Nucleus accumbens (tissue), 56 donors: ENCODE data around the gene AIFM2.
"Not testable (repeated sequence)": the region's sequence is repeated elsewhere in the genome, so short reads cannot be mapped to it uniquely, and the experiment has no call there.

Source experiments
- DNase-seq, 56 donors: peaks; one replicate each; lab custom pipeline; 2025; lab: John Stamatoyannopoulos, UW

The AIFM2 gene

GRCh38 chr10:70124415-70124814 is 8.2 kb downstream of the AIFM2 start:
- DNase-seq = no peak

DNA sequence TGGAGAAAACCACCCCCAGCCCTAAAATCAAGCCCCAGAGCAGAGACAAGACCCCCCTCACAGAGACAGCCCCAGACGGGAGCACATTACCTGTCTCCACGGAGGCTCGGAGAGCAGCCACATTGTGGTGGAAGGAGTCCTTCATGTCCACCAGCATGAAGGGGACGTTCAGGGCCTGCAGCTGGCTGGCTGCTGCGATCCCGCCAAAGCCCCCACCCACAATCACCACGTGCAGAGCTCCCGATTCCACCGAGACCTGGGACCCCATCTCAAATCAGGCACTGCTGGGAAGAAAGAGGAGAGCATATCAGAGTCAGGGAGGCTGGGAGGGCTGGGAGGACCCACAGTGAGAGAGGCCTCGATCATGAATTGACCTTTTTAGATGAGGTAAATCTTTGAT is 8.8 kb downstream of the AIFM2 start:
- no peak for DNase-seq

GRCh38 chr10:70123166-70123565 is 9.5 kb downstream of the AIFM2 start:
- not testable (repeated sequence) for DNase-seq

GRCh38 chr10:70122742-70123141 is 9.9 kb downstream of the AIFM2 start:
- no peak for DNase-seq

- no peak for DNase-seq
These were observed 11.2 kb downstream of the AIFM2 start for GRCh38 chr10:70121281-70121949.

- DNase-seq = no peak
These were observed 12.2 kb downstream of the AIFM2 start for GRCh38 chr10:70120417-70120816.

- no peak for DNase-seq
These were observed 13.0 kb downstream of the AIFM2 start for GRCh38 chr10:70119623-70120022.

- DNase-seq = no peak
These were observed 13.4 kb downstream of the AIFM2 start for GRCh38 chr10:70119197-70119596.

DNA sequence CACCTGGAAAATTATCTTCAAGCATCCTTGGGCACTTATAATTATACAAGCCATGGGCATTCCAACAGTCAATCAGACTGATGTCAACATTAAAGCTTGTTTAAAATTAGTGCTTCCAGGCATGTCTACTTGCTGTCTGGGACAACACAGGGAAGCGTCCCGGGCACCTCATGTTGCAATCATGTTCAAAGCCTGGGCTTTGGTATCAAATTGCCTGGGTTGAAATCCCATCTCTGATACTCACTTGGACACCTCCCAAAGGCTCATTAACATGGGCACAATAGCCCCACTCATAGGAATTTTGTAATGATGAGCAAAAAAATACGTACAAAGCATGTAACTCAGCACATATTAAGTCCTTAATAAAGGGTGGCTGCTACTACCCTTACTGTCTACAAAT is 14.4 kb downstream of the AIFM2 start:
- no peak for DNase-seq

- no peak for DNase-seq
These were observed 15.0 kb downstream of the AIFM2 start for GRCh38 chr10:70117646-70118045.

DNA sequence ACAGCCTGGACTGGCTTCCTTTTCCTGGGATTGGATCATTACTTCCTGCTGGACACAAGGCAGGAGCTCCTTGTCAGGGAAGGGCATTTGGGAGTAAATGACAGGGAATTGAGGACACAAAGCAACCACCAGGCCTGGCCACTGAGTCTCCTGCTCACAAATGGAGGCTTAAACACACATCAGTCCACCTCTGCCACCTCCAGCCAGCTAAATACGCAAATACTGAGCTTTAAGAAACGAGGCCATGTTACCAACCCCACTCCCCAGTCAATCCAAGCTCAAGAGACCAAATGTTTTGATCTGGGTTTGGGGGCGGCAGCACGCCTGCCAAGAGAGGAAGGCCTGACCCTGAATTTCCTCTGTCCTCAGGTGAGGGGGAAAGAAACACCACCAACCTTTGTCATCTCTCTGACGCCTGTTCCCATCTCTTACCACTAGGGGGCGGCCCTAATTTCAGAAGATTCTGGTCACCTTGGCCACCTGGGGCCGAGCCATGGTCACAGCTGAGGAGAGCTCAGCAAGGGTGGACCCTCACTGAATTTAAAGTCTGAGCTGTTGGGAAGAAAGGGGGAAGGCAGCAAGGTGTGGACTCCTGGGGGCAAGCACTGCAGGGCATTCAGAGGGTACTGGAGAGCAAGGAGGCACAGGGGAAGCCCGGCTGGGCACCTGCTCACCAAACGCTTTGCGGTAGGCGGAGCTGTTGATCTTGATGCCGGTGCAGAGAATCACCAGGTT is 16.5 kb downstream of the AIFM2 start:
- DNase-seq = peak in 12 of 56 donors; percentile 5 to 33 (median 16)

GRCh38 chr10:70114902-70115301 is 17.7 kb downstream of the AIFM2 start:
- DNase-seq = no peak

- DNase-seq = no peak
These were observed 20.6 kb downstream of the AIFM2 start for GRCh38 chr10:70112071-70112470.

DNA sequence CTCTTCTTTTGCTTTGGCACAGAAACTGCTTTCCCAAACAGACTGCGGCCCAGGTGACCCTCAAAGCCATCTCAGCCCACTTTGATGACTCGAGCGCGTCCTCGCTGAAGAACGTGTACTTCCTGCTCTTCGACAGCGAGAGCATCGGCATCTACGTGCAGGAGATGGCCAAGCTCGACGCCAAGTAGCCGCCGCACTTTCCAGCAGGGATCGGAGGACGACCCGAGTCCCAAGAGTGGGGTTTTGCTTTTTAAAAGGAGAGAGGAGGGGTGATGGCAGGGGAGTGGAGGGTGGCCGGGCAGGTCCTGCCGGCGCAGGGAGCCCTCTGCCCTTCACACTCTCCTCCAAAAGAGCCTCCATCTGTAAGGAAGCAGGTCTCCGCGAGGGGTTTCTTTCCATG is 21.1 kb downstream of the AIFM2 start:
- DNase-seq = no peak

DNA sequence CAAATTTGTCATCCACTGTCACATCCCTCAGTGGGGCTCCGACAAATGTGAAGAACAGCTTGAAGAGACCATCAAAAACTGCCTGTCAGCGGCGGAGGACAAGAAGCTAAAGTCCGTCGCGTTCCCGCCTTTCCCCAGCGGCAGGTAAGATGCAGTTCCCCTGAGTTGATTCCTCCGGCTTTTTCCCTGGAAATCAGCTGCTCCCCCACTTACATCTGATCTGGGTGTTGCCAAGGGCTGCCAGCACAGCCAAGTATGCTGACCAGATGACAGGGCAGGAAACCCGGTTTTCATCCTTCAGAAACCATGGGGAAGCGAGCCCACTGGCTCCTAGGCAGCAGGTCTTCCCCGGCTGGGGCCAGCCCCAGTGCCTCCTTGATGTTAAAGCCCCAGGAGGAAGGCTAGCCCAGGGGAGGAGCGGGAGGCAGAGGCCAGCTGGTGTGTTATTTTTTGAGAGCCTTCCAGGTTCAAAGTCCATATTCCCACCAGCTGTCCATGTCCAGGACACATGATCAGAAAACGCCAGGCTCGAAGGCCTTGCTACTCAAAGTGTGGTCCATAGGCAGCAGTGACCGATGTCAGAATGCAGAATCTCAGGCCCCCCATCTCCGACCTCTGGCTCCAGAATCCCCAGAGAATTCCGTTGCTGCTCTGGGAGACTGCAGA is 23.4 kb downstream of the AIFM2 start:
- no peak for DNase-seq

DNA sequence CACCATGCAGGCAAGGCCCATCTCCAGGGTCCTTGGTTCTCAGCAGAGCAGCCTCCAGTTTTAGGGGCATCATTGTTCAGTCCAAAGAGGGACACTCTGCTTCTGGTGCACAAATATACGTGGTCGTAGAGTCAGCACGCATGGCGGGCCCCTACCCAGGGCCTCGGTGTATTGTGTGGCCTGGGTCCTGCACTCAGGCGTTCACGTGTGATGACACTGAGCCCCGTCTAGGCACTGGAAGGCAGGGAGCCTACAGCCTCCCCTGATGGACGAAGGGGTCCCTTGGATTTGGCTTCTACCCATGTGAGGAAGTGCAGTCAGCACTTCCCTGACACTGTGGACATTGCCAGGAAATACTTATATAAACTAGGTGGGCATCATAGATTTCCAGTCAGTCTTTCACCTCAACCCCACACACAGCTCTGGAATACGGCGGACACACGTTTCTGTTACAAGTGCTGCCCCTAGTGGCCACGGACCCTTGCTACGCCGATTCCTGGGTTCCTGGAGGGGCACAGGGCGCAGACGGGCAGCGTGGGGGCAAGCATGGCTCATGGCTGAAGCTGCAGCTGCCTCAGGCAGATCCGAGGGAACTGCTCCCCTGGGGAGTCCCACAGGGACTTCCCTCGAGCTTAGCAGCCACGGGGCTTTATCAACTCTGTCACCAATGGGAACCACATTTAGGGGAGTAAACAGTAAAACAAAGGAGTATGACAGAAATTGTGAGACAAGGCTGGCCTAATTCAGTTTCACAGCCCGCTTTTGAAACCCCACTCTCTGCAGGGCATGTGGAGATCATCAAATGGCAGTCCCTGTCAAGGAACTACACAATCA is 25.4 kb downstream of the AIFM2 start:
- DNase-seq = peak in 3 of 56 donors; percentile 4 to 27 (median 9)

DNA sequence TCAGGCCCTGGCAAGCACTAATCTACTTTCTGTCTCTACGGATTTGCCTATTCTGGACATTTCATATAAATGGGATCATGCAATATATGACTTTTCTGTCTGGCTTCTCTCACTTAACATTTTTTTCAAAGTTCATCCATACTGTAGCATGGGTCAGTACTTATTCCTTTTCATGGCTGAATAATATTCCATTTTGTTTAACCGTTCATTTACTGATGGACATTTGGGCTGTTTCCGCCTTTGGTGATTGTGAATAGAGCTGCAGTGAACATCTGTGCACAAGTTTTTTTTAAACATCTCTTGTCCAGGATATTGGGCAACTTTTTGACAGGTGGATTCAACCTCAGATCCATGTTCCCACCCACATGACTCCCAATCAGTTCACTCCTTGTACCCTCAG is 31.0 kb downstream of the AIFM2 start:
- no peak for DNase-seq

DNA sequence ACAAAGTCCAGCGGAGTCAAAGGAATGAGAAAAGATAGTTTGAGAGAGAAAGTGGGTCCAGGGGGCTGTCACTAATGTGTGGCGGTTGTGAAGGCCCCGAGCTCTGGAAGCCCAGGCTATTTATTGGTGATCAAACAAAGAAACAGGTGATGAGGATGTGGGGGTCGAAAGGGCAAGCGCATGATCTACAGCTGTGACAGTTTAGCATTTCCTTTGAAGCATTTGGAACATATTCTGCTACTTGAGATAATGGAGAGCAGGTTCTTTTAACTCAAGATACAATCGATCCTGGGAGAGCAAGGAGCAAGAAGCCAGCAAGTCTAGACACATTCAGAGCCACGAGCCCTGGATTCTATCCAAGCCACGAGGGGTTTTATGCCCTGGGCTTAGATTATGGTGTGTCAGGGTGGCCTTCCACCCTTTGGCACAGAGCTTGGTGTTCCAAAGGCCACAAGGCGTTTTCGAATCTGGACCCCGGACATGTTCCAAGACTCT is 31.5 kb downstream of the AIFM2 start:
- not testable (repeated sequence) for DNase-seq

DNA sequence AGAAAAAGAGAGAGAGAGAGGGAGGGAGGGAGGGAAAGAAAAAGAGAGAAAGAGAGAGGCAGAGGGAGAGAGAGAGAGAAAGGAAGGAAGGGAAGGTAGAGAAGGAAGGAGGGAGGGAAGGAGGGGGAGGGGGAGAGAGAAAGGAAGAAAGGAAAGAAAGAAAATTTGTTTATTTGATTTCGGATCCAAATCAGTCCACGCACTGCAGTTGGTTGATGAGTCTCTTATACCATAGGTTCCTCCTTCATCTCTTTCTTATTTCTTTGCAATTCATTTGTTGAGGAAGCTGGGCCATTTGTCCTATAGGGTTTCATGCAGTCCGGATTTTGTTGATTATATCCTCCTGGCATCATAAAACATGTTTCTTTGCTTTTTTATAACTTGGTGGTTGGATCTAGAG is 34.4 kb downstream of the AIFM2 start:
- DNase-seq = no peak

- no peak for DNase-seq
These were observed 35.2 kb downstream of the AIFM2 start for GRCh38 chr10:70097459-70097858.
